ENCODE results near the gene PRPF6. TPM values are rescaled to one million over a fixed set of nuclear protein-coding genes. Genes with fewer than 3 reads are reported as not detected.

PRPF6 gene
- total and polyA plus RNA-seq, 2 of the 13 experiments (the other 11 are each of a cell fraction or from before 2014, with no cell fraction given) = 63.7 to 101 TPM

GRCh38 chr20:64035933-64036345 lies 55.0 kb downstream of the PRPF6 start, which contains the start of gene C20orf204 (continued):
- TF ChIP-seq ZNF710 (CRISPR knock-in tag; IDR thresholded peaks at IDR 0.05; ENCODE audit: borderline replicate concordance) (no peak), ISX (CRISPR knock-in tag; conservative IDR thresholded peaks at IDR 0.05) (no peak), DDIT3 (CRISPR knock-in tag; IDR thresholded peaks at IDR 0.05) (no peak), ZNF512B (CRISPR knock-in tag; IDR thresholded peaks at IDR 0.05; ENCODE audit: borderline replicate concordance) (0 out of 2 replicates have a peak, but pooled peaks have one; percentile 46), KDM5B (CRISPR knock-in tag; IDR thresholded peaks at IDR 0.05; ENCODE audit: borderline replicate concordance) (peak; percentile 79; the same call in 1 of the 2 replicates), SALL2 (CRISPR knock-in tag; IDR thresholded peaks at IDR 0.05) (peak; percentile 96), MBD4 (IDR thresholded peaks at IDR 0.05; ENCODE audit: borderline replicate concordance, low read length) (no peak), ZNF878 (CRISPR knock-in tag; IDR thresholded peaks at IDR 0.05) (no peak), TEAD2 (CRISPR knock-in tag; IDR thresholded peaks at IDR 0.05) (no peak), RFX5 (IDR thresholded peaks at IDR 0.05; ENCODE audit: low read depth, low read length) (no peak), MLX (CRISPR knock-in tag; IDR thresholded peaks at IDR 0.05) (no peak; the same call in 1 of the 2 replicates), EHMT2 (IDR thresholded peaks at IDR 0.05; ENCODE audit: borderline replicate concordance, low read depth, low read length) (no peak), ZNF547 (CRISPR knock-in tag; IDR thresholded peaks at IDR 0.05) (no peak), HINFP (CRISPR knock-in tag; IDR thresholded peaks at IDR 0.05; ENCODE audit: low read depth) (peak; percentile 55; the same call in 1 of the 2 replicates), ZNF264 (CRISPR knock-in tag; IDR thresholded peaks at IDR 0.05) (no peak; the same call in 1 of the 2 replicates), ATF5 (CRISPR knock-in tag; IDR thresholded peaks at IDR 0.05; ENCODE audit: low read depth) (no peak; the same call in 1 of the 2 replicates), MAF1 (CRISPR knock-in tag; IDR thresholded peaks at IDR 0.05; ENCODE audit: borderline replicate concordance) (no peak), TEAD3 (CRISPR knock-in tag; optimal IDR thresholded peaks at IDR 0.05; ENCODE audit: borderline replicate concordance) (no peak), ZSCAN21 (CRISPR knock-in tag; IDR thresholded peaks at IDR 0.05; ENCODE audit: borderline replicate concordance) (peak; percentile 71), ZSCAN20 (CRISPR knock-in tag; IDR thresholded peaks at IDR 0.05; ENCODE audit: borderline replicate concordance) (no peak), ZNF331 (CRISPR knock-in tag; IDR thresholded peaks at IDR 0.05) (peak; percentile 91), HNRNPLL (IDR thresholded peaks at IDR 0.05; ENCODE audit: low read depth, low read length, poor library complexity, severe bottlenecking) (peak; percentile 67)

Data from HepG2 (cell line).